ENCODE measurements around the gene SPAG16.

SPAG16 gene

DNA sequence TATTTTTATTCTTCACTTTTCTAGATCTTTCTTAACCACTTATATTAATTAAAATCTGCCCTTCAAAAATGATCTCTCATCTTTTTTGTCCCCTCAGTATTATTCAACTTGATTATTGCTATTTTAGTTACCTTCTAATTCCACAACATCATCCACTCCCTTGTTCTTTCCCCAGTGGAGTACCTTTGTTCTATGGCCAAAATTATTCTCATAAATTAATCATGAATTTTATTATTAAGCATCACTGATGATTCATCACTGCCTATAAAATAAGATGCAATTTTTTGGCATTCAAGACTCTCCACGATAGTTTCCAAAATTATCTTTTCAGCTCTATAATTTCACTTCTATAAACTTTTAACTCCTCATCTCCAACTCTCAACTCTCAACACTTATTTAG is 505.7 kb downstream of the SPAG16 start:
- Histone ChIP-seq H3K36me3 (ENCODE audit: control insufficient read depth, insufficient read depth, low read length) (no peaks in the 10 kb centered on the region), H3K27ac (ENCODE audit: low read depth, low read length, severe bottlenecking) (no peak overlapping the region), H3K4me3 (ENCODE audit: extremely low read depth, insufficient read depth, low read length, poor library complexity, severe bottlenecking) (no peak overlapping the region), H3K9me3 (ENCODE audit: control insufficient read depth, low read length) (no peaks in the 10 kb centered on the region), H3K4me1 (ENCODE audit: control insufficient read depth, insufficient read depth, low read length, poor library complexity, severe bottlenecking) (no peaks in the 10 kb centered on the region)
- 89 to 100% methylated on average over 1 of the region's 1 CpG for WGBS, 2 experiments (ENCODE audit: insufficient coverage in 2 of 2)

DNA sequence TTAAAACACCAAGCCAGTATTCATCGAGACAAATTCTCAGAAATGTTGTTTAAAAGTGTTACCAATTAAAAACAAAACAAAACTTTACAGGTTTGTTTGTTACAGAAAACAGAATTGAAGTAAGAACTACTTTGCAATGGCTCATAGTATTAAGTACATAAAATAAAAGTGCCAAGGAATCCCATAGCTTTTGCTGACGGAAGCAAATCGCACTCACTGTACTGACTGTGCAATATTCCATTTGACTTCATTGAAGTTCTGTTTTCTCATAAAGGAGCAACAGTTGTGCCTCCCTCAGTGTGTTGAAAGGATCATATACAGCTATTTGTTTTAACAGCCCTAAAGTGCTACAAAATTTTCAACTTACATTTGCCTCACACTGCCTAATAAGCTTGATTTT is 507.8 kb downstream of the SPAG16 start:
- no peaks in the 10 kb centered on the region for H3K36me3 ChIP-seq (ENCODE audit: control insufficient read depth, insufficient read depth, low read length)
- H3K4me3 ChIP-seq (ENCODE audit: extremely low read depth, insufficient read depth, low read length, poor library complexity, severe bottlenecking) = no peak overlapping the region
- no peaks in the 10 kb centered on the region for H3K9me3 ChIP-seq (ENCODE audit: control insufficient read depth, low read length)
- no peaks in the 10 kb centered on the region for H3K4me1 ChIP-seq (ENCODE audit: control insufficient read depth, insufficient read depth, low read length, poor library complexity, severe bottlenecking)
- WGBS, 2 experiments (ENCODE audit: insufficient coverage in 2 of 2) = 90% methylated on average over 2 of the region's 3 CpGs; no CpG with 5 or more reads in 1 of the 2 experiments
- H3K27ac ChIP-seq (ENCODE audit: low read depth, low read length, severe bottlenecking) = no peak overlapping the region

DNA sequence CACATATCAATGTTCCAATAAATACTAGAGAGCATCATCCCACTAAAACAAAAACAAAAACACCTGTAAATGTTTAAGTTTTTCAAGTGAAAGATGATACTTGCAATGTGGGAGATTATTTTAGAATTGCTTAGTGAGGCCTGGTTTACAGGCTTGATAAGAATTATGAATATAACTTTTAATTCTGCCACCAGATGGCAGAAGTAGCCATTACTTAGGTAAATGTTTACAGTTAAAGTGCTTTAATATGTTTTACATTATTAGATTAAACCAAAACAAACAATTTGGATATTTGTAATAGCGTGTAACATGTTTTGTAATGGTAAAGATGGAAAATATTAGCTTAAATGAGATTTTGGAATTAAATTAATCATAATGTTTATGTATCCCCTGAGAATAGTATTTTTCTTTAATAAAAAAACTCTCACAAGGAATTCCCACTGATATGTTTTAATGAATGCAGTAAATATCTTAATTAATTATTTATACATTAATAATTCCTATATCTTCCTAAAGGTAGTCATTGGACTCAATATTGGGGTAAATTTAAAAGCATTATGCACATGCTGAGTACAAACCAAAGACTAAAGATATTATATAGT is 522.0 kb downstream of the SPAG16 start:
- H3K36me3 ChIP-seq (ENCODE audit: control insufficient read depth, insufficient read depth, low read length) = no peaks in the 10 kb centered on the region
- H3K4me3 ChIP-seq (ENCODE audit: extremely low read depth, insufficient read depth, low read length, poor library complexity, severe bottlenecking) = no peak overlapping the region
- WGBS, 2 experiments (ENCODE audit: insufficient coverage in 2 of 2) = no CpG with 5 or more reads among the region's 1 CpG
- H3K27ac ChIP-seq (ENCODE audit: low read depth, low read length, severe bottlenecking) = no peak overlapping the region
- no peaks in the 10 kb centered on the region for H3K9me3 ChIP-seq (ENCODE audit: control insufficient read depth, low read length)
- H3K4me1 ChIP-seq (ENCODE audit: control insufficient read depth, insufficient read depth, low read length, poor library complexity, severe bottlenecking) = peaks cover 4% of the 10 kb centered on the region

DNA sequence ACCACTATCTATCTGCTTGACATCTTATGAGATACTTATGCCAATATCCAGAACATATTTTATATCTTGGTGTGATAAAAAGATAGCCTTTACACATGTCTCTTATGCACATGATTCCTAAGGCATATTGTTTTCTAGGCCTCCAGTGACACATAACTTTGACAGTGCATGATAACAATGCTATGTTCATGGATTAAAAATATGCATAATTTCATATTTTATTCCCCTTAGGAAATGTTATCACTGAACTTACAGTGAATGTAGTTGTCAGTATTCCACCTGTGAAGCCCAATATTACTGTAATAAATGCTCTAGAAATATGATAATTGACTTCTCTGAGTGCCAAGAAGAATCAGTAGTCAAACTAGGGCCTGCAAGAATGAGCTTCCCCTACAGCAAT is 532.3 kb downstream of the SPAG16 start:
- no peaks in the 10 kb centered on the region for H3K4me1 ChIP-seq (ENCODE audit: control insufficient read depth, insufficient read depth, low read length, poor library complexity, severe bottlenecking)
- H3K9me3 ChIP-seq (ENCODE audit: control insufficient read depth, low read length) = no peaks in the 10 kb centered on the region
- H3K4me3 ChIP-seq (ENCODE audit: extremely low read depth, insufficient read depth, low read length, poor library complexity, severe bottlenecking) = no peak overlapping the region
- H3K36me3 ChIP-seq (ENCODE audit: control insufficient read depth, insufficient read depth, low read length) = no peaks in the 10 kb centered on the region
- no peak overlapping the region for H3K27ac ChIP-seq (ENCODE audit: low read depth, low read length, severe bottlenecking)

DNA sequence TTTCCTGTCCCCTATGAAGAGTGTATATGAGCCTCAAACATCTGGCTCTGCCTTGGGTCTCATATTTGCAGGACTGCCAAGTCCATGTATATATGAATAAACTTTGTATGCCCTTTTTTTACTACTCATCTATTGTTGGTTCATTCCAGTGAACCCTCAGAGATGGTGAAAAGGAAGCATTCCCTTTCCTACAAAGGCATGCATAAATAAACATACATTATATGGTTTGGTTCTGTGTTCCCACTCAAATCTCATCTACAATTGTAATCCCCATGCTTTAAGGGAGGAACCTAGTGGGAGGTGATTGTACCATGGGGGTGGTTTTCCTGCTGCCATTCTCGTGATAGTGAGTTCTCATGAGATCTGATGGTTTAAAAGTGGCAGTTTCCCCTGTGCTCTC is 534.2 kb downstream of the SPAG16 start:
- H3K4me3 ChIP-seq (ENCODE audit: extremely low read depth, insufficient read depth, low read length, poor library complexity, severe bottlenecking) = no peak overlapping the region

DNA sequence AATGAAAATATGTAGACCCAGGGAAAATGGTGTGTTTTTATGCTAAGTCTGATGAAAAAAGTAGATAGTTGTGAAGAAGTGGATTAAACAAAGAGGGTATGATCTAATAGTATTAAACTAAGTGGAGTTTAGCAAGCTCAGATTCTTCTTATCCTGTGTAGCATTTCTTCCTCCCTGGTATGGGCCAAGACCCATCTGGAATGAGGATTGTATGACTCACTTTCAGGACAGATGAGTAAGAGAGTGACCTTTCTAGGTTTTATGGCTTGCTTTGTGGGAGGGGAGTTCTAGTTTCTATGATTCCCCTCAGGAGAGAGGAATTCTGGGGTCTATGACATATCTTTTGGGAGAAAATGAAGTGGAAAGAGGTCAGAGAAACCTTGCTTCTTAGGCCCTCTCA is 550.1 kb downstream of the SPAG16 start:
- no peak overlapping the region for H3K27ac ChIP-seq (ENCODE audit: low read depth, low read length, severe bottlenecking)

More for the DNA sequence above, 534.2 kb downstream of the SPAG16 start:
- no CpG with 5 or more reads among the region's 1 CpG for WGBS, 2 experiments (ENCODE audit: insufficient coverage in 2 of 2)
- Histone ChIP-seq H3K4me1 (ENCODE audit: control insufficient read depth, insufficient read depth, low read length, poor library complexity, severe bottlenecking) (no peaks in the 10 kb centered on the region), H3K36me3 (ENCODE audit: control insufficient read depth, insufficient read depth, low read length) (no peaks in the 10 kb centered on the region), H3K27ac (ENCODE audit: low read depth, low read length, severe bottlenecking) (no peak overlapping the region), H3K9me3 (ENCODE audit: control insufficient read depth, low read length) (no peaks in the 10 kb centered on the region)

DNA sequence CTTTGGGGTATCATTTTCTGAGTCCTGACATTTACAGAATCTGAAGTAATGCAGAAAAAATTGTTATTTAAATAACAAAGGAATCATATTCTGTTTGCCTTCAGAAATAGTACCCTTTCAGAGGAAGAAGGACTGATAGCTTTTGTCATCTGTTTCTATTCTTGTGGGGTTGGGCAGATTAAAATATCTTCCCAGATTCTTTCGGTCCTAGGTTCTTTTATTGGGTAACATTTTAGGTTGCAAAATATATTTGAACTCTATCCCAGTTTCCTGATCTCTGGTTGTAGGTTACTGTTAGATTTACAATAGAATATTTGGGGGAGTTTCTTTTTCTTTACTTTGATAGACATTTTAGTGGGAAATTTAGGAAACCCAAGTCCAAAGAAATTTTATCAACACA is 550.5 kb downstream of the SPAG16 start:
- no peak overlapping the region for H3K4me3 ChIP-seq (ENCODE audit: extremely low read depth, insufficient read depth, low read length, poor library complexity, severe bottlenecking)
- no peak overlapping the region for H3K27ac ChIP-seq (ENCODE audit: low read depth, low read length, severe bottlenecking)
- no peaks in the 10 kb centered on the region for H3K36me3 ChIP-seq (ENCODE audit: control insufficient read depth, insufficient read depth, low read length)
- H3K4me1 ChIP-seq (ENCODE audit: control insufficient read depth, insufficient read depth, low read length, poor library complexity, severe bottlenecking) = peaks cover 6% of the 10 kb centered on the region
- no CpG with 5 or more reads among the region's 1 CpG for WGBS, 2 experiments (ENCODE audit: insufficient coverage in 2 of 2)
- H3K9me3 ChIP-seq (ENCODE audit: control insufficient read depth, low read length) = no peaks in the 10 kb centered on the region

More for the DNA sequence above, 550.1 kb downstream of the SPAG16 start:
- H3K4me3 ChIP-seq (ENCODE audit: extremely low read depth, insufficient read depth, low read length, poor library complexity, severe bottlenecking) = no peak overlapping the region
- H3K36me3 ChIP-seq (ENCODE audit: control insufficient read depth, insufficient read depth, low read length) = no peaks in the 10 kb centered on the region
- no peaks in the 10 kb centered on the region for H3K9me3 ChIP-seq (ENCODE audit: control insufficient read depth, low read length)
- peaks cover 6% of the 10 kb centered on the region for H3K4me1 ChIP-seq (ENCODE audit: control insufficient read depth, insufficient read depth, low read length, poor library complexity, severe bottlenecking)

DNA sequence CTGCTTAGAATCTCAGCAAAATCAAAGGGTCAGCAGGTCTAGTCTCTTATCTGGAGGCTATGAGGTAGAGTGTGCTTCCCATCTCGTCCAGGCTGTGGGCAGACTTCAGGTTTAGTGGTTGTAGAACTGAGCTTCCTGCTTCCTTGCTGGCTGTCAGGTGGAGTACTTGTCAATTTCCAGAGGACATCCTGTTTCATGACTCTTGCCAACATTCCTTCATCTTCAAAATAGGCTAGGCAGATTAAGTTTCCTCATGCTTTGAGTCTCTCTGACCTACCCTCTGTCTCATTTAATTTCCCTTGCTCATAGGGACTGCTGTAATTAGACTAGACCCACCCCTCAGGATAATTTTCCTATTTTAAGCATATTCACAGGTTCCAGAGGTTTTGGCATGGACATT is 562.6 kb downstream of the SPAG16 start:
- Histone ChIP-seq H3K4me1 (ENCODE audit: control insufficient read depth, insufficient read depth, low read length, poor library complexity, severe bottlenecking) (no peaks in the 10 kb centered on the region), H3K27ac (ENCODE audit: low read depth, low read length, severe bottlenecking) (no peak overlapping the region), H3K9me3 (ENCODE audit: control insufficient read depth, low read length) (no peaks in the 10 kb centered on the region), H3K4me3 (ENCODE audit: extremely low read depth, insufficient read depth, low read length, poor library complexity, severe bottlenecking) (no peak overlapping the region), H3K36me3 (ENCODE audit: control insufficient read depth, insufficient read depth, low read length) (no peaks in the 10 kb centered on the region)
- WGBS, 2 experiments (ENCODE audit: insufficient coverage in 2 of 2) = no CpG with 5 or more reads among the region's 1 CpG

DNA sequence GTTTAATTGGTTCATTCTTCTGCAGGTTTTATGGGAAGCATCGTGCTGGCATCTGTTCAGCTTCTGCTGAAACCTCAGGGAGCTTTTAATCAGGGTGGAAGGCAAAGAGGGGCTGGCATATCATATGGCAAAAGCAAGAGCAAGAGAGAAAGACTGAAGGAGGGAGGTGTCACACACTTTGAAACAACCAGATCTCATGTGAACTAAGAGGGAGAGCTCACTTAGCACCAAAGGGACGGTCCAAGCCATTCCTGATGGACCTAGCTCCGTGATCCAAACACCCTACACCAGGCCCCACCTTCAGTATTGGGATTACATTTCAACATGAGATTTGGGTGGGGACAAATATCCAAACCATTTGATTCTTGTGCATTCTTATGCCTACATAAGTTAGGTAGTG is 563.1 kb downstream of the SPAG16 start:
- 89 to 100% methylated on average over 1 of the region's 3 CpGs for WGBS, 2 experiments (ENCODE audit: insufficient coverage in 2 of 2)
- no peaks in the 10 kb centered on the region for H3K36me3 ChIP-seq (ENCODE audit: control insufficient read depth, insufficient read depth, low read length)
- H3K4me1 ChIP-seq (ENCODE audit: control insufficient read depth, insufficient read depth, low read length, poor library complexity, severe bottlenecking) = no peaks in the 10 kb centered on the region
- H3K4me3 ChIP-seq (ENCODE audit: extremely low read depth, insufficient read depth, low read length, poor library complexity, severe bottlenecking) = no peak overlapping the region
- no peak overlapping the region for H3K27ac ChIP-seq (ENCODE audit: low read depth, low read length, severe bottlenecking)
- no peaks in the 10 kb centered on the region for H3K9me3 ChIP-seq (ENCODE audit: control insufficient read depth, low read length)

DNA sequence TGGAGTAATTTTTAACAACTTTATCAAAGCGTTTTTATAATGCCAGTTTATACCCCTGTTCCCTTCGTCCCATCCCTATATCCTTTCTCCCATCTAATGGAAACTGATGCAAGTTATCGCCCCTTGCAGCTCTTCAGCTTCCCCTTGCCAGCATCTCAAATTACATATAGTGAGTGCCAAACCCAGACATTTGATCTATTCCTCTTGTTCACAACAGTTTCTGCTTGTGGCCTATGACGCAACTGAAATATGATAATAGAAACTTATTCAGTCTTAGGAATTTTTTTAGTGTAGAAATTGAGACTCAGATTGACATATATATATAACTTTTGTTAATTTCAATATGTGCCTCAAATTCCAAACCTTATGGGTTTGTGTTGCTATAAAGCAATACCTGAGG is 564.4 kb downstream of the SPAG16 start:
- no peak overlapping the region for H3K27ac ChIP-seq (ENCODE audit: low read depth, low read length, severe bottlenecking)
- no peaks in the 10 kb centered on the region for H3K9me3 ChIP-seq (ENCODE audit: control insufficient read depth, low read length)
- no peak overlapping the region for H3K4me3 ChIP-seq (ENCODE audit: extremely low read depth, insufficient read depth, low read length, poor library complexity, severe bottlenecking)
- no peaks in the 10 kb centered on the region for H3K4me1 ChIP-seq (ENCODE audit: control insufficient read depth, insufficient read depth, low read length, poor library complexity, severe bottlenecking)
- WGBS, 2 experiments (ENCODE audit: insufficient coverage in 2 of 2) = 50% methylated on average over 2 of the region's 4 CpGs
- H3K36me3 ChIP-seq (ENCODE audit: control insufficient read depth, insufficient read depth, low read length) = no peaks in the 10 kb centered on the region

DNA sequence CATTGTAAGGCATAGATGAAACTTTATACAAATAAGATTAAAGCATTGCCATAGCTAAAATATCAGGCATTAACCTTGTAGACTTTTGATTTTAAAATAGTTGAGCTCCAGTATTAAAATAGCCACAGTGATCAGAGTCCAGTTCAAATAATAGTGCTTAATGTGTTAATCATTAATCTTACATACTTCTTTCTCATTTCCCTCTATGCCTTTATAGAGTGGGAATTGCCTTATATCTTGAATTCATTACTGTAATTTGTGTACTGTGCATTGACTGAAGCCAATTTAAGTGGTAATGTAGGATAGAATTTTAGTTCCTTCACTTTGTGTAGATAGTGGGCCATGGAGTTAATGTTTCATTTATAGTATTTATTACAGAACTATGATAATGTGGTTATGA is 577.4 kb downstream of the SPAG16 start:
- Histone ChIP-seq H3K9me3 (ENCODE audit: control insufficient read depth, low read length) (no peaks in the 10 kb centered on the region), H3K4me3 (ENCODE audit: extremely low read depth, insufficient read depth, low read length, poor library complexity, severe bottlenecking) (no peak overlapping the region), H3K4me1 (ENCODE audit: control insufficient read depth, insufficient read depth, low read length, poor library complexity, severe bottlenecking) (no peaks in the 10 kb centered on the region), H3K36me3 (ENCODE audit: control insufficient read depth, insufficient read depth, low read length) (no peaks in the 10 kb centered on the region), H3K27ac (ENCODE audit: low read depth, low read length, severe bottlenecking) (no peak overlapping the region)
